HG02571 (cell line): Measurements from ENCODE around the gene UNC13A.
"Not testable (repeated sequence)": the region's sequence is repeated elsewhere in the genome, so short reads cannot be mapped to it uniquely, and the experiment has no call there.

Experiments
- ATAC-seq: cut with Tn5 transposase; IDR thresholded peaks from one replicate; pipeline ENCODE4 v1.9.1; 2021; ENCODE audit warnings: mild to moderate bottlenecking, moderate library complexity; ENCODE audit not compliant: unreplicated experiment

UNC13A gene

GRCh38 chr19:17576758-17577456, 111.2 kb downstream of the UNC13A start:
- no peak for ATAC-seq

GRCh38 chr19:17575871-17576757, 112.0 kb downstream of the UNC13A start:
- ATAC-seq: no peak

- no peak for ATAC-seq
Measured at GRCh38 chr19:17572638-17573037, 115.5 kb downstream of the UNC13A start.

GRCh38 chr19:17570791-17571190, 117.4 kb downstream of the UNC13A start:
- ATAC-seq: no peak

- not testable (repeated sequence) for ATAC-seq
Measured at GRCh38 chr19:17570291-17570690, 117.9 kb downstream of the UNC13A start.

- ATAC-seq: no peak
Measured at GRCh38 chr19:17567940-17568339, 120.2 kb downstream of the UNC13A start.

GRCh38 chr19:17565611-17566010, 122.5 kb downstream of the UNC13A start:
- ATAC-seq: no peak

- ATAC-seq: no peak
Measured at GRCh38 chr19:17564781-17565180, 123.4 kb downstream of the UNC13A start.

GRCh38 chr19:17562561-17562960, 125.6 kb downstream of the UNC13A start:
- no peak for ATAC-seq

GRCh38 chr19:17562097-17562496, 126.1 kb downstream of the UNC13A start:
- ATAC-seq: no peak

- no peak for ATAC-seq
Measured at GRCh38 chr19:17560205-17560595, 128.0 kb downstream of the UNC13A start.

GRCh38 chr19:17557466-17557865, 130.7 kb downstream of the UNC13A start:
- ATAC-seq: no peak

GRCh38 chr19:17556995-17557394, 131.2 kb downstream of the UNC13A start:
- no peak for ATAC-seq

GRCh38 chr19:17555929-17556813, 132.0 kb downstream of the UNC13A start:
- ATAC-seq: peak; percentile 30

- peak; percentile 90 for ATAC-seq
Measured at GRCh38 chr19:17555480-17555928, 132.7 kb downstream of the UNC13A start, which contains the start of gene COLGALT1. Gene COLGALT1 (plus strand): TSS chr19:17555649. CDS start chr19:17555714, 65 bp downstream.

GRCh38 chr19:17554968-17555479, 133.1 kb downstream of the UNC13A start:
- ATAC-seq: no peak

- no peak for ATAC-seq
Measured at GRCh38 chr19:17553256-17553655, 134.9 kb downstream of the UNC13A start.

GRCh38 chr19:17552735-17553134, 135.4 kb downstream of the UNC13A start:
- not testable (repeated sequence) for ATAC-seq
